B cell (primary cell): ENCODE measurements around the gene SCRN1. TPM values are rescaled to one million over a fixed set of nuclear protein-coding genes. Genes with fewer than 3 reads are reported as not detected.

Source experiments
- ATAC-seq: fragments of 200-7000 bp; cut with Tn5 transposase; one replicate; pipeline ENCODE4 v1.10.0; 2021; ENCODE audit warnings: low read depth, mild to moderate bottlenecking, moderate number of reproducible peaks, moderate library complexity
- CTCF ChIA-PET: fragments of 350-600 bp; sonication (Branson Sonifier 250); formaldehyde crosslinking; loops from one replicate; lab custom pipeline; 2021; ENCODE audit warnings: antibody characterized with exemption, inconsistent platforms; lab: Charles Lee
- POLR2A ChIA-PET: fragments of 350-600 bp; sonication (Branson Sonifier 250); formaldehyde crosslinking; loops from one replicate; lab custom pipeline; 2021; ENCODE audit warnings: antibody characterized with exemption; lab: Charles Lee
- DNase-seq: peaks from one replicate; pipeline ENCODE4 v3.0.0; 2013
- H2AFZ ChIP-seq: 2 replicates; pipeline ENCODE4 v1.6.1; 2012; ENCODE audit warnings: mild to moderate bottlenecking, low read depth, low read length; ENCODE audit not compliant: insufficient read depth, poor library complexity, severe bottlenecking
- H3K27ac ChIP-seq, 2 donors: 1 replicate in 1 of 2; 2 replicates in 1 of 2; pipeline ENCODE4 v1.5.1; 2012 to 2013; ENCODE audit warnings: low read length in 2 of 2, mild to moderate bottlenecking in 2 of 2, moderate library complexity in 1 of 2
- H3K27me3 ChIP-seq, 4 experiments: fragments of 200-600 bp in 1 of 4; sonication (generic) in 1 of 4; replicated peaks in 1 of 4; 1 replicate in 2 of 4; 2 replicates in 2 of 4; pipeline versions ENCODE4 v1.6.1 to v1.7.0; 2013 to 2016; ENCODE audit warnings: low read length in 3 of 4, mild to moderate bottlenecking in 2 of 4, mixed read lengths in 1 of 4, moderate library complexity in 1 of 4; ENCODE audit not compliant: insufficient read depth in 4 of 4, control insufficient read depth in 3 of 4; ENCODE audit errors: control extremely low read depth in 1 of 4
- H3K36me3 ChIP-seq, 2 experiments: replicated peaks in 1 of 2; 1 replicate in 1 of 2; 2 replicates in 1 of 2; pipeline versions ENCODE4 v1.6.1 to v1.7.1; 2013; ENCODE audit warnings: low read length in 1 of 2; ENCODE audit not compliant: insufficient read depth in 2 of 2, control insufficient read depth in 1 of 2; ENCODE audit errors: control extremely low read depth in 1 of 2, extremely low read depth in 1 of 2
- H3K4me1 ChIP-seq, 2 donors: fragments of 200-600 bp in 1 of 2; sonication (generic) in 1 of 2; 1 replicate in 1 of 2; 2 replicates in 1 of 2; pipeline versions ENCODE4 v1.5.1 to v1.6.1; 2013 to 2017; ENCODE audit warnings: low read length in 2 of 2; ENCODE audit not compliant: control insufficient read depth in 2 of 2, insufficient read depth in 2 of 2
- H3K4me2 ChIP-seq: replicated peaks from 2 replicates; pipeline ENCODE3; 2012; ENCODE audit warnings: mild to moderate bottlenecking, low read depth, low read length; ENCODE audit not compliant: poor library complexity, severe bottlenecking
- H3K4me3 ChIP-seq, 5 experiments: fragments of 200-600 bp in 1 of 5; sonication (generic) in 1 of 5; 1 replicate in 3 of 5; 2 replicates in 2 of 5; pipeline versions ENCODE4 v1.5.1 to v1.7.0; 2011 to 2016; ENCODE audit warnings: low read length in 4 of 5, mild to moderate bottlenecking in 4 of 5, low read depth in 2 of 5, control low read depth in 1 of 5, moderate library complexity in 1 of 5; ENCODE audit not compliant: insufficient read depth in 1 of 5; ENCODE audit errors: control extremely low read depth in 1 of 5, extremely low read depth in 1 of 5
- H3K79me2 ChIP-seq: fragments of 200-600 bp; sonication (generic); one replicate; pipeline ENCODE4 v1.6.0; 2016; ENCODE audit warnings: low read length; ENCODE audit not compliant: control insufficient read depth, insufficient read depth
- H3K9ac ChIP-seq: fragments of 200-600 bp; sonication (generic); 2 replicates; pipeline ENCODE4 v1.6.1; 2017; ENCODE audit warnings: mild to moderate bottlenecking, low read length, moderate library complexity
- H3K9me3 ChIP-seq, 3 donors: one replicate each; pipeline versions ENCODE4 v1.6.1 to v1.7.1; 2013; ENCODE audit warnings: low read length in 2 of 3; ENCODE audit not compliant: control insufficient read depth in 2 of 3, insufficient read depth in 1 of 3; ENCODE audit errors: control extremely low read depth in 1 of 3
- H4K20me1 ChIP-seq: 2 replicates; pipeline ENCODE4 v1.6.0; 2012; ENCODE audit warnings: mild to moderate bottlenecking, low read length; ENCODE audit not compliant: insufficient read depth, control insufficient read depth, poor library complexity, severe bottlenecking
- H3K27ac Mint-ChIP-seq: one replicate; pipeline ENCODE4 v1.8.0; 2021; ENCODE audit warnings: mixed read lengths
- H3K27me3 Mint-ChIP-seq: one replicate; pipeline ENCODE4 v1.8.0; 2021; ENCODE audit warnings: mixed read lengths
- H3K4me1 Mint-ChIP-seq: one replicate; pipeline ENCODE4 v1.8.0; 2021; ENCODE audit warnings: mixed read lengths
- H3K4me3 Mint-ChIP-seq: one replicate; pipeline ENCODE4 v1.8.0; 2021; ENCODE audit warnings: mixed read lengths
- H3K9me3 Mint-ChIP-seq: one replicate; pipeline ENCODE4 v1.8.0; 2022; ENCODE audit warnings: mixed read lengths; ENCODE audit not compliant: insufficient read depth
- EZH2 ChIP-seq: IDR thresholded peaks from 2 replicates; pipeline ENCODE4 v1.6.1; 2012; ENCODE audit warnings: borderline replicate concordance, low read depth, mild to moderate bottlenecking, moderate library complexity, low read length; ENCODE audit not compliant: insufficient read depth, poor library complexity, severe bottlenecking
- WGBS: methylation state at CpG from one replicate; pipeline ENCODE4 v1.1.5; 2013; ENCODE audit warnings: missing lambda C conversion rate; ENCODE audit not compliant: insufficient coverage; 5-methylcytosine and 5-hydroxymethylcytosine counted together
- intact Hi-C: fragments of 100-400 bp; cut with micrococcal nuclease; formaldehyde crosslinking; loops from one replicate; pipeline ENCODE4 v1.10.0; 2022
- polyA plus RNA-seq: library from polyadenylated mRNA; depleted of rRNA; stranded (reverse); fragments of >200 nt; gene quantifications from 2 replicates; pipeline ENCODE4 v1.2.3, GENCODE V29; 2012
- total RNA-seq, 2 donors: library from RNA; stranded (reverse); fragments of 120-200 nt in 1 of 2; gene quantifications; 1 replicate in 1 of 2; 2 replicates in 1 of 2; pipeline versions ENCODE4 v1.2.3 to v1.2.4, GENCODE V29; 2013 to 2022
- TF ChIP-seq, protein P1 (sequence below): fragments of 200-600 bp; IDR thresholded peaks from one replicate; pipeline ENCODE4 v1.8.0; 2022; ENCODE audit warnings: antibody characterized with exemption, mild to moderate bottlenecking

SCRN1 gene
- total and polyA plus RNA-seq, 2 donors (not counting 1 experiment from before 2014, with no cell fraction given): 16.6 to 66.6 TPM

DNA sequence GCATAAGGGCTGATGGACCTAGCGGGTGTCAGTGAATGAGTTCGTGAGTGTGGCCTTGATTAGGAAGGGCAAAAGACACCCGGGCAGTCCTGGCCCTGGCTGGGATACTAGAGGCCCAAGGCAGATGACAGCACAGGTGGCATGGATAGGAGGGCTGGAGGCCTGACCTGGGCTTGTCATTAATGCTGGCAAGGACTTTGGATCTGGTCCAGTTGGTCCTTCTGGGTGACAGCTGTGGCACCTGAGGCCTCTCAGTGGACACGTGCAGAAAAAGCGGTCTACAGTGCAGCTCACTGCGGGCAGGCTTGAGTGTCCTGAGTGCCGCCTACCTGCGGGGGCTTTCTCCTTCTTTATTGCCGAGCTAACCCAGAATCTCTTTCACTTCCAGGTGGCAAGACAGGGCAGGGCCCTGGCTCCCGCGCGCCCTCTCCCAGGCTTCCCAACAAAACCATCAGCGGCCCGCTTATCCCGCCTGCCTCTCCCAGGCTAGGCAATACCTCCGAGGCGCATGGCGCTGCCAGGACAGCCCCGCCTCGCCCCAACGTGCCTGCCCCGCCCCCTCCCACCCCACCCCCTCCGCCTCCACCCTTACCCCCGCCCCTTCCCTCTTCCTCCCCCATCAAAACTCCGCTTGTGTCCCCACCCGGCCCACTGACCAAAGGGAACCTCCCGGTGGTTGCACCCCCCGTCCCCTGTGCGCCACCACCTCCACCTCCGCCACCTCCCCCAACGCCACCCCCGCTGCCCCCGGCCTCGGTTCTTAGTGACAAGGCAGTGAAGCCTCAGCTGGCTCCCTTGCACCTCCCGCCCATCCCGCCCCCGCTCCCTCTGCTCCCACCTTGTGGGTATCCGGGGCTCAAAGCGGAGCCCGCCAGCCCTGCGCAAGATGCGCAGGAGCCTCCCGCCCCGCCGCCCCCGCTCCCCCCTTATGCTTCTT lies 105.9 kb downstream of the SCRN1 start:
- Histone ChIP-seq H3K27ac (no peak overlapping the region), H3K27me3 (peaks cover 0 to 8% (median 3%) of the 10 kb centered on the region in 4 experiments), H3K4me1 (peaks cover 0 to 6% of the 10 kb centered on the region in 2 donors), H4K20me1 (no peaks in the 10 kb centered on the region), H3K4me2 (peak overlapping the region; percentile 30), H2AFZ (no peak overlapping the region), H3K79me2 (no peaks in the 10 kb centered on the region), H3K36me3 (no peaks in the 10 kb centered on the region), H3K4me3 (peak overlapping the region in 1 of 5 experiments; percentile 21), H3K9ac (no peak overlapping the region), H3K9me3 (no peaks in the 10 kb centered on the region)
- Mint-ChIP-seq H3K27me3 (peaks cover 22% of the 10 kb centered on the region), H3K9me3 (no peaks in the 10 kb centered on the region), H3K4me3 (peak overlapping the region; percentile 72), H3K27ac (no peak overlapping the region), H3K4me1 (peaks cover 6% of the 10 kb centered on the region)
- DNase-seq (no peak), ATAC-seq (no peak)
- intact Hi-C loops: no loop called here
- ChIA-PET CTCF (no interaction called here), POLR2A (no interaction called here)
- no peak for TF ChIP-seq EZH2
- TF ChIP-seq, protein P1, sequence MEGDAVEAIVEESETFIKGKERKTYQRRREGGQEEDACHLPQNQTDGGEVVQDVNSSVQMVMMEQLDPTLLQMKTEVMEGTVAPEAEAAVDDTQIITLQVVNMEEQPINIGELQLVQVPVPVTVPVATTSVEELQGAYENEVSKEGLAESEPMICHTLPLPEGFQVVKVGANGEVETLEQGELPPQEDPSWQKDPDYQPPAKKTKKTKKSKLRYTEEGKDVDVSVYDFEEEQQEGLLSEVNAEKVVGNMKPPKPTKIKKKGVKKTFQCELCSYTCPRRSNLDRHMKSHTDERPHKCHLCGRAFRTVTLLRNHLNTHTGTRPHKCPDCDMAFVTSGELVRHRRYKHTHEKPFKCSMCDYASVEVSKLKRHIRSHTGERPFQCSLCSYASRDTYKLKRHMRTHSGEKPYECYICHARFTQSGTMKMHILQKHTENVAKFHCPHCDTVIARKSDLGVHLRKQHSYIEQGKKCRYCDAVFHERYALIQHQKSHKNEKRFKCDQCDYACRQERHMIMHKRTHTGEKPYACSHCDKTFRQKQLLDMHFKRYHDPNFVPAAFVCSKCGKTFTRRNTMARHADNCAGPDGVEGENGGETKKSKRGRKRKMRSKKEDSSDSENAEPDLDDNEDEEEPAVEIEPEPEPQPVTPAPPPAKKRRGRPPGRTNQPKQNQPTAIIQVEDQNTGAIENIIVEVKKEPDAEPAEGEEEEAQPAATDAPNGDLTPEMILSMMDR: no peak
- WGBS: 32% methylated on average over 26 of the region's 46 CpGs

DNA sequence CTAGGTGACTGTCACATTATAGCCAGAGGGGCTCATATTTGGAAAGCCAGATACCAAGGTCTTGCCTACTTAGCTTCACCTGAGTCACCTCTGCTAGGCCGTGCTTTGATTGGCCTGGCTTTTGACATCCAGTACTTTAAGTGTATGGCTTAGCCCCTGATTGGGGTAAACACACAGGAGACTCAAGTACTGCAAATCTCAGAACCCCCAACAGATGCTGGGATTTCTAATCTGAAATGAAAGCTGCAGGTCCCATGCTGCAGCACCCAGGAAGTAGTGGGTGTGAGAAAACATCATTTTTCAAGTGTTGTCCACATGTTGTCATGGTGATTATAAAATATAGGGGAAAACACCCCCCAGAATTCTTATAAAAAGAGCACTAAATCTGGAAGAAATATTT lies 107.1 kb downstream of the SCRN1 start:
- Histone ChIP-seq H3K4me2 (no peak overlapping the region), H3K9ac (no peak overlapping the region), H3K4me3 (no peak overlapping the region), H3K9me3 (no peaks in the 10 kb centered on the region), H3K79me2 (no peaks in the 10 kb centered on the region), H3K27ac (no peak overlapping the region), H4K20me1 (no peaks in the 10 kb centered on the region), H3K27me3 (peaks cover 0 to 8% (median 3%) of the 10 kb centered on the region in 4 experiments), H2AFZ (no peak overlapping the region), H3K36me3 (no peaks in the 10 kb centered on the region), H3K4me1 (peaks cover 0 to 6% of the 10 kb centered on the region in 2 donors)
- Mint-ChIP-seq H3K4me1 (peaks cover 9% of the 10 kb centered on the region), H3K9me3 (no peaks in the 10 kb centered on the region), H3K4me3 (no peak overlapping the region), H3K27ac (no peak overlapping the region), H3K27me3 (peaks cover 23% of the 10 kb centered on the region)
- intact Hi-C loops: no loop called here
- TF ChIP-seq, protein P1: no peak
- TF ChIP-seq EZH2: no peak
- ATAC-seq (no peak), DNase-seq (no peak)
- whole genome bisulfite sequencing: 83% methylated on average over 1 of the region's 1 CpG
- ChIA-PET CTCF (no interaction called here), POLR2A (no interaction called here)
